PFSK-1 (cell line): ENCODE results near the gene HIGD1A.

Source experiments
- POLR2AphosphoS5 ChIP-seq: IDR thresholded peaks from 2 replicates; pipeline ENCODE4 v1.6.1; 2012; ENCODE audit warnings: low read depth, mild to moderate bottlenecking, control low read depth, low read length, moderate library complexity
- REST ChIP-seq, 2 experiments: IDR thresholded peaks; 2 replicates each; pipeline versions ENCODE4 v1.6.1 to v1.8.0; 2011 to 2012; ENCODE audit warnings: low read depth in 2 of 2, low read length in 2 of 2, control low read depth in 1 of 2, inconsistent platforms in 1 of 2, mild to moderate bottlenecking in 1 of 2, moderate library complexity in 1 of 2; ENCODE audit not compliant: insufficient read depth in 1 of 2
- TAF1 ChIP-seq: IDR thresholded peaks from 2 replicates; pipeline ENCODE4 v1.6.1; 2012; ENCODE audit warnings: low read length, control low read depth, borderline replicate concordance; ENCODE audit not compliant: insufficient read depth

DNA sequence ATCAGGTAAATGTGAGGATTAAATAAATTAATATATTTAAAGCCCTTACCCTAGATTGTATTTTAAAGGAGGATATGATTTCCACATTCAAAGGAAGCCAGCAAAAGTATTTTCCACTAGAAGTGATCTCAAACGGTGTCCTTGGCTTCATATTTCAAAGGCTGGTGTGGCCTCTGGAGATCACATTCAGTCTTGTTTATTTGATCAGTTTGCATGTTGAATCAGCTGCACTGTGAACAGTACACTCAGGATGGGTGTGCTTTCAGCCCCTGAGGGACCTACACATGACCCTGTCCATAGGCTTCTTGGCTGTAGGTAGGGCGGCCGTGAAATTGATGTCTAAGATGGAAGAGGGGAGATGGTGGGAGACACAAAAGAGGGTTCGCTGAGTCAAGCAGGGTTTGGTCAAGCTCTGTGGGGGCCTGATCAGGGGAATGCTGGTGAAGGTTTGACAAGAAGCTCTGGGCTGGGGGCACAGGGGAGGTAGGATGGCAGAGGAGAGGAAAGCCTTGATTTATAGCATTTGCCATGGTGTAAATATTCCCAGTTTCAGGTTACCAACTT is 49.5 kb upstream of the HIGD1A start:
- TF ChIP-seq REST (IDR thresholded peaks at IDR 0.05; ENCODE audit: insufficient read depth in 1 of 2, low read depth in 2 of 2, low read length in 2 of 2) (no peak), POLR2AphosphoS5 (no peak), TAF1 (no peak)
